ENCODE results near the gene TLK1.
"Not testable (repeated sequence)": the region's sequence is repeated elsewhere in the genome, so short reads cannot be mapped to it uniquely, and the experiment has no call there.

Gene TLK1

GRCh38 chr2:171146071-171146470 lies 14.6 kb downstream of the TLK1 start:
- DNase-seq (ENCODE audit: low read depth in 2 of 2, low spot score in 1 of 2), result no peak

GRCh38 chr2:171143670-171144062 lies 17.0 kb downstream of the TLK1 start:
- DNase-seq (ENCODE audit: low read depth in 2 of 2, low spot score in 1 of 2), result no peak

- no peak for DNase-seq (ENCODE audit: low read depth in 2 of 2, low spot score in 1 of 2)
These were observed 18.3 kb downstream of the TLK1 start for GRCh38 chr2:171142398-171142797.

GRCh38 chr2:171141320-171141719 lies 19.4 kb downstream of the TLK1 start:
- DNase-seq (ENCODE audit: low read depth in 2 of 2, low spot score in 1 of 2), result no peak

GRCh38 chr2:171139860-171140259 lies 20.8 kb downstream of the TLK1 start:
- no peak for DNase-seq (ENCODE audit: low read depth in 2 of 2, low spot score in 1 of 2)

GRCh38 chr2:171136024-171136423 lies 24.7 kb downstream of the TLK1 start:
- DNase-seq (ENCODE audit: low read depth in 2 of 2, low spot score in 1 of 2), result no peak

GRCh38 chr2:171134624-171135230 lies 26.0 kb downstream of the TLK1 start:
- no peak for DNase-seq (ENCODE audit: low read depth in 2 of 2, low spot score in 1 of 2)

GRCh38 chr2:171132086-171132485 lies 28.6 kb downstream of the TLK1 start:
- no peak for DNase-seq (ENCODE audit: low read depth in 2 of 2, low spot score in 1 of 2)

- no peak for DNase-seq (ENCODE audit: low read depth in 2 of 2, low spot score in 1 of 2)
These were observed 32.2 kb downstream of the TLK1 start for GRCh38 chr2:171128461-171128860.

- no peak for DNase-seq (ENCODE audit: low read depth in 2 of 2, low spot score in 1 of 2)
These were observed 36.2 kb downstream of the TLK1 start for GRCh38 chr2:171124541-171124940.

- DNase-seq (ENCODE audit: low read depth in 2 of 2, low spot score in 1 of 2), result no peak
These were observed 51.1 kb downstream of the TLK1 start for GRCh38 chr2:171109571-171109970.

GRCh38 chr2:171109020-171109419 lies 51.7 kb downstream of the TLK1 start:
- no peak for DNase-seq (ENCODE audit: low read depth in 2 of 2, low spot score in 1 of 2)

- DNase-seq (ENCODE audit: low read depth in 2 of 2, low spot score in 1 of 2), result no peak
These were observed 52.9 kb downstream of the TLK1 start for GRCh38 chr2:171107803-171108202.

GRCh38 chr2:171104379-171104778 lies 56.3 kb downstream of the TLK1 start:
- no peak for DNase-seq (ENCODE audit: low read depth in 2 of 2, low spot score in 1 of 2)

GRCh38 chr2:171102802-171103201 lies 57.9 kb downstream of the TLK1 start:
- DNase-seq (ENCODE audit: low read depth in 2 of 2, low spot score in 1 of 2), result no peak

- DNase-seq (ENCODE audit: low read depth in 2 of 2, low spot score in 1 of 2), result no peak
These were observed 60.3 kb downstream of the TLK1 start for GRCh38 chr2:171100370-171100769.

GRCh38 chr2:171098607-171099006 lies 62.1 kb downstream of the TLK1 start:
- DNase-seq (ENCODE audit: low read depth in 2 of 2, low spot score in 1 of 2), result no peak

- DNase-seq (ENCODE audit: low read depth in 2 of 2, low spot score in 1 of 2), result no peak
These were observed 65.6 kb downstream of the TLK1 start for GRCh38 chr2:171095014-171095582.

- not testable (repeated sequence) for DNase-seq (ENCODE audit: low read depth in 2 of 2, low spot score in 1 of 2)
These were observed 69.2 kb downstream of the TLK1 start for GRCh38 chr2:171091517-171091916.

- no peak for DNase-seq (ENCODE audit: low read depth in 2 of 2, low spot score in 1 of 2)
These were observed 71.2 kb downstream of the TLK1 start for GRCh38 chr2:171089489-171089888.

GRCh38 chr2:171088057-171088834 lies 72.4 kb downstream of the TLK1 start:
- no peak for DNase-seq (ENCODE audit: low read depth in 2 of 2, low spot score in 1 of 2)

GRCh38 chr2:171087547-171087946 lies 73.1 kb downstream of the TLK1 start:
- no peak for DNase-seq (ENCODE audit: low read depth in 2 of 2, low spot score in 1 of 2)

All from stimulated activated CD8-positive, alpha-beta memory T cell treated with anti-CD3 and anti-CD28 coated beads, Interleukin-4, amount 100 ng/mL, for 4 hours (primary cell).